NK-92 treated with Interleukin-12 subunit alpha and Interleukin-12 subunit beta, amount 100 ng/mL, for 24 hours (cell line): ENCODE measurements around the gene TRIM38.
"Not testable (repeated sequence)": the region's sequence is repeated elsewhere in the genome, so short reads cannot be mapped to it uniquely, and the experiment has no call there.

ENCODE experiments used
- DNase-seq: peaks from one replicate; lab custom pipeline; 2025; lab: John Stamatoyannopoulos, UW

TRIM38 gene

DNA sequence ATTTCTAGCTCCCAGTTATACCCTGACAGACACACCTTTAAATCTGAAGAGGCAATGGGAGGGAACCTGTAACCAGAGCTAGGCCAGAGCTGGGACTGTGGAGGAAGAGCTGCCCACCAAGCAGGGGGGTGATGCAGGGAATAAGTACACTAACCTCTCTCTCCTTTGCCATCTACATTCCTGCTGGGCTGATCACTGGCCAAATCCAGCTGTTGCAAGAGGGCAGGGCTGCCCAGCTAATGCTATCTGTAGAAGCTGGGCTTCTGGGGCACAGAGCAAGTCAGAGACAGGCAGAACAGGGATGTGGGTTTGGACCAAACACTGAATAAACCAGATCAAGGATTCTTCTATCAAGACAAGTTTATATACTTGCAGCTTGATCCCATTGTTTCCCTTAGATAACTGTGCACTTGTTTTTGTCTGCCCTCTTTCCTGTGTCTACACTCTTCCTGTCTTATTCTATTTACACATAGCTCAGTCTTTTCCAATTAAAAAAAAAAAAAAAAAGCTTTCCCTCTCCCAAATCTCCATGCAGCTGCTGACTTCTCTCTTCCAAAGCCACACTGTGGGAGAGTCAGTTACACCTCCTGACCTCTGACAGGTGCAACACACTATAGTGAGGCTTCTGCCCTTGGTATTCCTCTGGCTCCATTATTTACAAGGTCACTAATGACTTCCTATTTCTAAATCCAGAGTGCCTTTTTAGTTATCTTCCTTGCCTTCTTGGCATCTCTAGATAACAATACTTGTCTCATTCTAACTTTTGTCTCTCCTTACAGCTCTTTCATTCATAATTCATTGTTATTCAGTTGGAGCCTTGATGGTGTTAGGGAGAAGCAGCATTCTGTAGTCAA, 43.7 kb downstream of the TRIM38 start:
- DNase-seq: no peak

DNA sequence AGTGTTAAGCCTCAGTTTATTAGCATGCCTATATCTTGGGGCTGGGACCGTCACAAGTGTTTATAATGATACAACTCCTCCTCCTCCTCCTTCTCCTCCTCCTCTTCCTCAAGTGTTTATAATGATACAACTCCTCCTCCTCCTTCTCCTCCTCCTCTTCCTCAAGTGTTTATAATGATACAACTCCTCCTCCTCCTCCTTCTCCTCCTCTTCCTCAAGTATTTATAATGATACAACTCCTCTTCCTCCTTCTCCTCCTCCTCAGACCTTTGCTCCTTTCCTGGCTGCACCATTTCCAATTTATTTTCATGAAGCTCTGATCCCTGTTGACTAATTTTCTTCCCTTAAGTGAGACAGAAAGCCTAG, 44.3 kb downstream of the TRIM38 start:
- not testable (repeated sequence) for DNase-seq

DNA sequence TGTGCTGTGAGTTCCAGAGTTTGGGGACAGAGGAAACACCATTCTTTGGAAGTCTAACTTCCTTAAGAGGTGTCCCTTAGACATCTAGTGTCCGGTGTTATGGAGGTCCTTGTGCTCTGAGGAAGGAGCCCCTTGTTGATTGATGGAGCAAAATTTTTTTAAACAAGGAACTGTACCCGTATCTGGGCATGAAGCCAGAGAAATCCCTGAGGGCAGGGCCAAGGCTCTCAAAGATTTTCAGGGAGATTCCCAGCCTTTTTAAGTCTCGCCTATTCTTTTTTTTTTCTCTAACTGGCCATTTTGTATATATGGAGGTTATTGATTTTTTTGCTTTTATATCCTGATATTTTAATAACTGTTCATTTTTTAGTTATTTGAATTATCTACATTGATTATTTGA, 45.9 kb downstream of the TRIM38 start:
- DNase-seq: no peak

DNA sequence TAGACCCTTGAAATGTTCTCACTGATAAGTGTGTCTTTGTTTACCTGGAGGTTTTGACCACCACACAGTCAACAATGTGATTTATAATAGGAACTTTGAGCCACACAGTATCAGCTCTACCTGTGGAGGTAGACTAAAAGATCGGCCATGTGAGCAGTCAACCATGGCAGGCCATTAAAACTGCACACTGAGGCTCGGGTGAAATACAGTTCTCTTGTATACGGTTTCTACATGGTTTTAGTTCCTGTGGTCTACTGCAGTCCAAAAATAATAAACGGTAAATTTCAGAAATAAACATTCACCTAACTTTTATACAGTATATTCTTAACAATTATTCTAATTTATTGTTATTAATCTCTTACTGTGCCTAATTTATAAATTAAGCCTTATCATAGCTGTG, 47.2 kb downstream of the TRIM38 start:
- no peak for DNase-seq

DNA sequence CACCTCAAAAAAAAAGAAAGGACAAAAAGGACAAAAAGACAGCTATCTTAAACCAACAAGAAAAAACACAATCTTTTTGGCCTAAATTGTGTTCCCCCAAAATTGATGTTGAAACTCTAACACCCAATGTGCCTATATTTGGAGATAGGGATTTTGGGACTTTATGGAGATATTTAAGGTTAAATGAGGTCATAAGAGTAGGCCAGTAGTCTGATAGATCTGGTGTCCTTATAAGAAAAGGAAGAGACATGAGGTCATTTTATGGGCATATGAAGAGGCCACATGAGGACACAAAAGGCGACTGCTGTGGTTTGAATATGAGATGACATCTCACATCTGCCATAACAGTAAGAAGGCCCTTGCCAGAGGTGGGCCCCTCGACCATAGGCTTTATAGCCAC, 49.5 kb downstream of the TRIM38 start:
- DNase-seq: no peak

DNA sequence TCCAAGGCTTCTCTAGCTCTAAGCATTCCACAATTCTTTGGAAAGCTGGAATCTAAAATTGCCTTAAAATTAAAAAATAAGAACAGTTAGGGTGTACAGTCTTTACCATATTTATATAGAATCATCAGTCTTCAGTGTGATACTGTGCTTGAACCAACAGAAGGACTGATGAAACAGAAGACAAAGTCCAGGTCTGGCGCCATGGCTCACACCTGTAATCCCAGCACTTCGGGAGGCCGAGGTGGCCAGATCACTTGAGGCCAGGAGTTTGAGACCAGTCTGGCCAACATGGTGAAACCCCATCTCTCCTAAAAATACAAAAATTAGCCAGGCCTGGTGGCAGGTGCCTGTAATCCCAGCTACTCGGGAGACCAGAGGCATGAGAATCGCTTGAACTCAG, 51.8 kb downstream of the TRIM38 start:
- DNase-seq: not testable (repeated sequence)

DNA sequence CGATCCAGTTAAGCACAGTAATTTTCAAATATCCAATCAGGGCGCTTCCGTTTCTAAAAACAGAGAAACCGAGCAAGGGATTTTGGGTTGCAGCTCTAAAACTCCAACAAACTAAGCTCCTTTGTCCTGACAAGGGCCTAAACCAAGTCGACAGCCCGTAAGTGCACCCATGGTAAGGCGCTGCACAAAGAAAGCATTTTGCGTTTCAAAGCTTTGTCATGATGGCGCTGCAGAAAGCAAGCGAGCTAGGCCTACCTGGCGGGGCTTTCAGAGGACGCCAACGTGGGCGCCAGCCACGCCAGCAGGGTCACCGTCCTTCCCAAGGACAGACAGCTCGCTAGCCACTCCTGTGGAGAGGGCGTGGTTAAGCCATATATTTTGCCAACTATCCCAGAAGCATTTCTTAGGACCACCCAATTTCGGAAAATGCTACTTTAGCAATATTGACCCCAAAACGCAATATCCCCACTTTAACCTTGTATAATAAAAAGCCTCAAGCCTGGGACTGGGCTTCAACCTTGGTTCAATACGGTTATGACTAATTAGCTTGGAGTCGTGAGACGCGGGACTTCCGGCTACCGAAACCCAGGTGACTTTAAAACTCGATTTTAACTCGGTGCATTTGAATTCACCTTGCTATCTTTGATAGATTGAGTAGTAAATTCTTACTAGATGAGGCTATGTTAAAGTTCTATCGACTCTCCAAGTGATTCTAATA, 53.8 kb downstream of the TRIM38 start:
- no peak for DNase-seq

DNA sequence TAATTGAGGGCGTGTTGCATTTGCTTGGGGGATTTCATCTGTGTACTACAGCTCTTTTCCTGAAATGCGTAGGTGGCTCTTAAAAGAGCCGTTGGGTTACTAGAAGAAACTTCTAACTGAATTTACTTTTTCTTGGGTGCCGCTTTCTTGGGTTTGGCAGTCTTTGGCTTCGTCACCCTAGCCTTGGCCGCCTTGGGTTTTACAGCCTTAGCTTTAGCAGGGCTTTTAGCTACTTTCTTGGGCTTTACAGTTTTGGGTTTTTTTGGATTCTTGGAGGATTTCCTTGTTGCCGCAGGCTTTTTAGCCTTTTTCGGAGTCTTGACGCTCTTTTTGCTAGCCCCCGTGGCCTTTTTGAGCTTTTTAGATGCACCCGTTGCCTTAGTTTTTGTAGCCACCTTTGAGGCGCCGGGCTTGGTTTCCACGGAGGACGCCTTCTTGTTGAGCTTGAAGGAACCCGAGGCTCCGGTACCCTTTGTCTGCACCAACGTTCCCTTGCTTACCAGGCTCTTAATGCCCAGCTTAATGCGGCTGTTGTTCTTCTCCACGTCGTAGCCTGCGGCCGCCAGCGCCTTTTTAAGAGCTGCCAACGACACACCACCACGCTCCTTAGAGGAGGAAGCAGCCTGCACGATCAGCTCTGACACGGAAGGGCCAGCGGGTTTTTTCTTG, 54.5 kb downstream of the TRIM38 start:
- no peak for DNase-seq

DNA sequence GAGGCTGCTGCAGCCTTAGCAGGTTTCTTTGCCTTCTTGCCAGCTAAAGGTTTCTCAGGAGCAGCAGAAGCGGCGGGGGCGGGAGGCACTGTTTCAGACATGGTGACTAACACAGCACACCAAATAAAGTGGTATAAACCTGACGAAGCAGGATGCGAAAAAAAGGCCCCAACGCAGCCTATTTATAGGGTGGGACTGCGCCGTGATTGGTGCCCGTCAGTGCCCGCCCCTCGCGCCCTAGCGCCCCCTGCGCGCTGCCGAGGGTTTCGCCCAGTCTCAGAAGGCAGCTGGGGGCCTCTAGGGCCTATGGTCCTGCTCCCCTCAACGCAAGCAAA, 55.0 kb downstream of the TRIM38 start:
- DNase-seq: no peak

DNA sequence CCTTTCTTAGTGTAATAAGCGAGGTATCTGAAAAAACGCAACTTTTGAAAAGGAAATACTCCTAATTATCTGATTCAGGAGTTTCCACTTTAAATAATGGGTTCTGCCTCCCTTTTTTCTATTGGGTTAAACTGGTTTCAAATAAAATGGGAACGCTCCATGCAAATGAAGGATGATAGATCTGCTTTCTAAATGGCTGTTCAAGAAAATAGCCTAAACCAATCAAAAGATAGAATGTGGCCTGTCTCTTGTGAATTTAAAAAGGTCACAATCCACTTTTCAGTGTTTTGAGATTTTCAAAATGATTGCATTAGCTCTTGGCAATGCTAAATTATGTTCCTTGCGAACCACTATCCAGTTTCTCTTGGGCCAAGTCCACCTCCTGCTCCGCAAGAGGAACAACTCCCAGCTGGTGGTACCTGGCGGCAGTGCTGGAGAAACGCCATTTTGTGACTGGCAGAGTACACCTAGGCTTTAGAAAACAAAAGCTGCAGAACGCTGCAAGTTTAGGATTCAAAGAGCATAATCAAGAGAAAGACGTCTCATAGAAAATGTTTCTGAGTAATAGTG, 56.7 kb downstream of the TRIM38 start:
- DNase-seq: no peak

DNA sequence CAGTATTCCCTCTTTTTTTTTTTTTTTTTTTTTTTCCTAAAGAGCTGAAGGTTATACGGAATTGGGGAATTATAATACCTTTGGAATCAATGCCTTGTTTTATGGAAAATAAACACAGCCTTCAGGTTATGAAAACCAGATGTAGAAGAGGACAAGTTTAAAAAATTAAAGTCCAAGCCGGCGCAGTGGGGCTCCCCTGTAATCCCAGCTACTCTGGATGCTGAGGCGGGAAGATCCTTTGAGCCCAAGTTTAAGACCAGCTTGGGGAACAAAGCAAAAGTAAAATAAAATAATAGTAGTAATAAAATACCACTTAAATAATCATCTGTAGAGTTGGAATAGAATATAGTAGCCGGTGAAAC, 57.3 kb downstream of the TRIM38 start:
- no peak for DNase-seq

DNA sequence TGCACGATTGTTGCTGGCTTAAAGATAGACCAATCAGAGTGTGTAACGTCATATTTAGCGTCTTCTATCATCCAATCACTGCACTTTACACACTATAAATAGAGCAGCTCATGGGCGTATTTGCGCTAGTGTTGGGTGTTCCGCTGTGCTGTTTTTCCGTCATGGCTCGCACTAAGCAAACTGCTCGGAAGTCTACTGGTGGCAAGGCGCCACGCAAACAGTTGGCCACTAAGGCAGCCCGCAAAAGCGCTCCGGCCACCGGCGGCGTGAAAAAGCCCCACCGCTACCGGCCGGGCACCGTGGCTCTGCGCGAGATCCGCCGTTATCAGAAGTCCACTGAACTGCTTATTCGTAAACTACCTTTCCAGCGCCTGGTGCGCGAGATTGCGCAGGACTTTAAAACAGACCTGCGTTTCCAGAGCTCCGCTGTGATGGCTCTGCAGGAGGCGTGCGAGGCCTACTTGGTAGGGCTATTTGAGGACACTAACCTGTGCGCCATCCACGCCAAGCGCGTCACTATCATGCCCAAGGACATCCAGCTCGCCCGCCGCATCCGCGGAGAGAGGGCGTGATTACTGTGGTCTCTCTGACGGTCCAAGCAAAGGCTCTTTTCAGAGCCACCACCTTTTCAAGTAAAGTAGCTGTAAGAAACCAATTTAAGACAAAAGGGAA, 57.9 kb downstream of the TRIM38 start:
- DNase-seq: peak; percentile 82

DNA sequence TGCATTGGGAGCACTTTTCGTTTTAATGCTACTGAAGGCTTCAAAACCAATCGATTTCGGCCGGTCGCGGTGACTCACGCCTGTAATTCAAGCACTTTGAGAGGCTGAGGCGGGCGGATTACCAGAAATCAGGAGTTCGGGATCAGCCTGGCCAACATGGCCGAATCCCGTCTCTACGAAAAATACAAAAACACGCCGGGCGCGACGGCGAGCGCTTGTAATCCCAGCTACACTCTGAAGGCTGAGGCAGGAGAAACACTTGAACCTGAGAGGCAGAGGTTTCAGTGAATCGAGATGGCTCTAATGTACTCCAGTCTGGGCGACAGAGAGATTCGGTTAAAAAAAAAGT, 58.4 kb downstream of the TRIM38 start:
- peak; percentile 64 for DNase-seq

DNA sequence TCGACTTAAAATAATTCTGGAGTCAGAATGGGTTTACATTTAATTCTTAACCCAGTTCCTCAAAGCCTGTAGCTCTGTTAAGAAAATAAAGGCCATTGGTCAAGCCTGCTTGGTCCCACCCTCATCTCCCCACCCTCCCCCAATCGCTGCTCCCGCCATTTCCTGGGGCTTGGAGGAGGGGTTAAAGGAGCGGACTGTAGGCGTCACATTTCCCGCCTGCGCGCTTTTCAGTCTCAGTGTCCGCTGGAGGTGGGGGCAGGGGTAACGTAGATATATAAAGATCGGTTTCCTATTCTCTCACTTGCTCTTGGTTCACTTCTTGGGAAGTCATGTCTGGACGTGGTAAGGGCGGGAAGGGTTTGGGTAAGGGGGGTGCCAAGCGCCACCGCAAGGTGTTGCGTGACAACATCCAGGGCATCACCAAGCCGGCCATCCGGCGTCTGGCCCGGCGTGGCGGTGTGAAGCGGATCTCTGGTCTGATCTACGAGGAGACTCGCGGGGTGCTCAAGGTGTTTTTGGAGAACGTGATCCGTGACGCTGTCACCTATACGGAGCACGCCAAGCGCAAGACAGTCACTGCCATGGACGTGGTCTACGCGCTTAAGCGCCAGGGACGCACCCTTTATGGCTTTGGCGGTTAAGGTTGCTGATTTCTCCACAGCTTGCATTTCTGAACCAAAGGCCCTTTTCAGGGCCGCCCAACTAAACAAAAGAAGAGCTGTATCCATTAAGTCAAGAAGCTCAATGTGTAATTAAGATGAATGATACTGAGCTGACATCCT, 58.9 kb downstream of the TRIM38 start:
- DNase-seq: peak; percentile 90

DNA sequence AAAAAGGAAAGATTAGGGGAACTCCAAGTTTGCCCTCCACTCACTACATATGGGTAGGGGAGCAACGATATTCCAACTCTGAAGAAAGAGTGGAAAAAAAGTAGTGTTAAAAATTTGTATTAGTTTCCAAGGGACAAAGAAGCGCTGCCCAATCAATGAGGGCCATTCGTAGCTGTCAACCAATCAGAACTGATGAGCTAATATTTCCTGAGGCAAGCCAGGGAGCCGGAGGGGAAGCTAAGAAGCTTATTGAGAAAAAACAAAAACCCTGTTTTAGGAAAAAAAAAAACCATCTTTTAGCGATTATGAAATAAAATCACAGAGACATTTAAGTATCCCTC, 59.5 kb downstream of the TRIM38 start:
- DNase-seq: peak; percentile 40

DNA sequence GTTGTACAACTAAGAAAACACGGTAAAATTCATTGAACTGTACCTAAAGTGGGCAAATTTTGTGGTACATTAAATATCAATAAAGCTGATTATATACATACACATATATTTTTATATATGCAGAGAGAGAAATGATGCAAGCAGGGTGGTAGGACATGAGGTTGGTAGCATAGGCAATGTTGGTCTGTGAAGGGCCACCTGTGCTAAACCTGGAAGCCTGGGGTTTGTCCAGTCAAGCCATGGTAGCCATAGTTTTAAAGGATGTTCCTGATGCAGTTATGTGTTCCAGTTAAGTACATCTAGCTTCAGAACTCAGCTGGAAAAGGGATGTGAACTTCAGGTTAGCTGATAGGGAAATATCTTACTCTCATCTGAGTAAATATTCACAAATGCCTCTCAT, 60.1 kb downstream of the TRIM38 start:
- DNase-seq: no peak

DNA sequence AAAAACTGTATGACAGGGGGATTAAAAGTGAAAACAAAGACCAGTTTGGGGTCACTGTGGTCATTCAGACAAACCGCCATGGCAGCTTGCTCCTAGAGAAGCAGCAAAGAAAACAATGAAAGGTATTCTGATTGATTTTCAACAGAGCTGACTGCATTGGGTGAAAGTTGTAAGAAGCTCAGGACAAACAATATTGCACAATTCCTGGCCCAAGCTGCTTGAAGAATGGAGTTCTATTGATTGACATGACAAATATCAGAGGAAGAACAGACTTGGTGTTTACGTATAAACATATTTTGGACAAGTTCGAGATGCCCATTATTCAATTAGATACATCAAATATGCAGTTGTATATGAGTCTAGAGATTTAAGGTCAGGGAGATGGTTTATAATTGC, 62.0 kb downstream of the TRIM38 start:
- no peak for DNase-seq

DNA sequence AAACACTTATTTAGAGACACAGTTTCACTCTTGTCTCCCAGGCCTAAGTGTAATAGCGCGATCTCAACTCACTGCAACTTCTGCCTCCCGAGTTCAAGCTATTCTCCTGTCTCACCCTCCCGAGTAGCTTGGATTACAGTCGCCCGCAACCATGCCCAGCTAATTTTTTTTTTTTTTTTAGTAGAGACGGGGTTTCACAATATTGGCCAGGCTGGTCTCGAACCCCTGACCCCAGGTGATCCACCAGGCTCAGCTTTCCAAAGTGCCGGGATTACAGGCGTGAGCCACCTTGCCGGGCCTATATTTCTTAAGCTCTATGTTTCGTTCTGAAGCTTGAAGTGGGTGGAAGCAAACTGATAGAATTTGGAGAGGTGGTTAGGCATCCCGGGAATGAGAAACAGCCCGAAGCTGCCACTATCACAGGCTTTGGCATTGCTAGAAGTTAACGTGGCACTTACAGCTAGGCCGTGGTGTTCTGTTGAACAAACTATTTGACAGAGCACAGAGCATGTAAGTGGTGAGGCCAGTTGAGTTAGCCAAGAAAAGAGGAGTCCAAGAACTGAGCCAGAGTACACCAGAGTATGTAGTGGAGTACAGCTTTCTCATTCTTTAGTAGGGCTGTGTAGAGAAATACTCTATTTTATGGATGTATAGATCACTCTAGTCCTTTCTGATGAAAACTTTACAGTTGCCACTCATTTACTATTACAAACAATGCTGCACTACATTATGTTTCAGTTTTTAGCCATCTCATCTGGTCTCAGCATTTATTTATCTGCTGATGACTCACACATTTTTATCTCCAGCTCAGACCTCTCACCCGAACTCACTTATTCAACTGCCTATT, 62.7 kb downstream of the TRIM38 start:
- DNase-seq: no peak

DNA sequence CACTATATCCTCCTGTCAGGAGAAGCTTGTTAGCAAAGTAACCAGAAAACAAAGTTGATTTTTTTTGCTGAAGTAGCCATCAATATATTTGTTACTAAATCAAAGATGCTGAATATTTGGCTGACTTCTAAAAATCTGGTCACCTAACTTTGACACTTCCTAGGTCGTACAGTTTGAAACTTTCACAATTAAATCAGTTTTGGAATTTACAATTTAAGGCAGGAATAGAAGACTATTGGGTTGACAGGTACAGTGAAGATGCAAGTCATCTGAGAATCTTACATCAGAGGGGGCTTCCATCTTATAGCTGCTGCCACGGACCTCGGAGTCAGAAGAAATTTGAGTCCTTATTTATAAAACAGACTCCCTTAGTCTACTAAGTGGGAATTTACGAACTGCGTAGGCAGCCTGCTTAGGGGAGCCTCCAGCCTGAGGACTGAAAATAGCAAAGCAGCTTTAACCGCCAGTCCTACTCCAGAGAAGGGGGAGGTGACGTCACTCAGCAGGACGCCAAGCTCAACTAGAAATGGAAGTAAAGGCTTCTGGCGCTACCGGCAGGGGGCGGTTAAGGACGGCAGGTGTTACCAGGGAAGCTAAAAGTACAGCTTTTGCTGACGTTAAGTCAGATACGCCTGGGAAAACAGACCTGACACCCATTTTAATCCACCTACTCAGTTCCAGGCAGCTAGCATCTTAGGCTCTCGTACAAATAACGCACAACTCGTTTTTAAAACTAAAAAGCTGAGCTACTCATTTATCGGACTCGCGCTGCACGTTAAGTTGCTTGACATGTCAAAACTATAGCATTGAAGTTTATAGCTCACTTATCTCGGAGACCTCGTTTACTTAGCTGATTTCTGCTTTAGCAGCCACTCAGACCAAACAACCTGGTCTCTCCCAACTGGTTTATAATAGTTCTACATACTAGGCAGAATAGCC, 63.6 kb downstream of the TRIM38 start:
- DNase-seq: peak; percentile 86
